OCI-LY7 (cell line): ENCODE data around the gene NEIL3. TPM values are rescaled to one million over a fixed set of nuclear protein-coding genes. Genes with fewer than 3 reads are reported as not detected.

Experiments
- BruUV-seq: library from RNA; stranded (reverse); fragments of 400-500 nt; replicated peaks from 2 replicates; lab custom pipeline; 2021; lab: Mats Ljungman, UMichigan
- CTCF ChIA-PET: fragments of 300-600 bp; sonication (Branson Sonifier 250); formaldehyde crosslinking; loops from one replicate; lab custom pipeline; 2022; ENCODE audit warnings: antibody characterized with exemption; ENCODE audit not compliant: unreplicated experiment; lab: Charles Lee
- POLR2A ChIA-PET: fragments of 300-600 bp; sonication (Branson Sonifier 250); formaldehyde crosslinking; loops from one replicate; lab custom pipeline; 2022; ENCODE audit warnings: antibody characterized with exemption; lab: Charles Lee
- DNase-seq: peaks from one replicate; pipeline ENCODE4 v3.0.0-alpha.2; 2015; ENCODE audit warnings: low spot score
- H2AFZ ChIP-seq: fragments of 200-600 bp; sonication (generic), shearing (Covaris generic); 2 replicates; pipeline ENCODE4 v1.6.1; 2014; ENCODE audit warnings: mild to moderate bottlenecking, antibody characterized with exemption, low read length, moderate library complexity
- H3K27ac ChIP-seq: fragments of 200-600 bp; sonication (generic); 2 replicates; pipeline ENCODE4 v1.5.1; 2014; ENCODE audit warnings: mixed run types, low read depth, mild to moderate bottlenecking, moderate library complexity, low read length, inconsistent platforms; ENCODE audit not compliant: poor library complexity, severe bottlenecking
- H3K36me3 ChIP-seq: fragments of 200-600 bp; sonication (generic); 2 replicates; pipeline ENCODE4 v1.6.1; 2014; ENCODE audit warnings: mild to moderate bottlenecking, antibody characterized with exemption, low read length, moderate library complexity, mixed read lengths; ENCODE audit not compliant: insufficient read depth
- H3K4me1 ChIP-seq: fragments of 200-600 bp; sonication (generic); 2 replicates; pipeline ENCODE4 v1.5.1; 2014; ENCODE audit warnings: mild to moderate bottlenecking, low read length; ENCODE audit not compliant: insufficient read depth, poor library complexity, severe bottlenecking
- H3K4me2 ChIP-seq: fragments of 200-600 bp; sonication (generic); 2 replicates; pipeline ENCODE4 v1.6.1; 2014; ENCODE audit warnings: mild to moderate bottlenecking, low read length
- H3K4me3 ChIP-seq: fragments of 200-600 bp; sonication (generic); 2 replicates; pipeline ENCODE4 v1.5.1; 2014; ENCODE audit warnings: mild to moderate bottlenecking, low read depth, low read length; ENCODE audit not compliant: poor library complexity, severe bottlenecking
- H3K79me2 ChIP-seq: fragments of 200-600 bp; sonication (generic); 2 replicates; pipeline ENCODE4 v1.6.1; 2016; ENCODE audit warnings: low read depth, mild to moderate bottlenecking, low read length, moderate library complexity, mixed read lengths; ENCODE audit not compliant: insufficient read depth
- H3K9me2 ChIP-seq: fragments of 200-600 bp; sonication (generic); 2 replicates; pipeline ENCODE4 v1.6.1; 2016; ENCODE audit warnings: mild to moderate bottlenecking, low read length, mixed read lengths; ENCODE audit not compliant: insufficient read depth
- H3K9me3 ChIP-seq: fragments of 200-600 bp; sonication (generic); 2 replicates; pipeline ENCODE4 v1.6.1; 2014; ENCODE audit warnings: mild to moderate bottlenecking, mixed run types, low read length, mixed read lengths
- H4K20me1 ChIP-seq: fragments of 200-600 bp; sonication (generic); 2 replicates; pipeline ENCODE4 v1.6.1; 2014; ENCODE audit warnings: mild to moderate bottlenecking, antibody characterized with exemption, low read length, moderate library complexity, mixed read lengths; ENCODE audit not compliant: insufficient read depth
- EZH2phosphoT487 ChIP-seq: fragments of 200-600 bp; sonication (generic); IDR thresholded peaks from 2 replicates; pipeline ENCODE4 v1.6.1; 2018; ENCODE audit warnings: low read depth, borderline replicate concordance, mild to moderate bottlenecking, mixed run types, antibody characterized with exemption, low read length, moderate library complexity, mixed read lengths
- intact Hi-C: fragments of 100-400 bp; cut with micrococcal nuclease; formaldehyde crosslinking; loops from one replicate; pipeline ENCODE4 v1.10.0; 2022; ENCODE audit not compliant: unreplicated experiment
- total RNA-seq, 2 experiments: library from RNA; depleted of rRNA in 1 of 2; stranded (reverse); fragments of >200 nt in 1 of 2; shearing (Covaris generic) in 1 of 2; gene quantifications; 2 replicates each; pipeline ENCODE4 v1.2.3, GENCODE V29; 2014 to 2022
- TF ChIP-seq, protein P1 (sequence below): fragments of 200-600 bp; sonication (generic); conservative IDR thresholded peaks from 2 replicates; pipeline ENCODE4 v1.5.1; 2014; ENCODE audit warnings: mild to moderate bottlenecking, antibody characterized with exemption, low read length, moderate library complexity, mixed read lengths

The NEIL3 gene
- total RNA-seq, 2 experiments from 2014 or later, result 19.1 to 22.9 TPM

DNA sequence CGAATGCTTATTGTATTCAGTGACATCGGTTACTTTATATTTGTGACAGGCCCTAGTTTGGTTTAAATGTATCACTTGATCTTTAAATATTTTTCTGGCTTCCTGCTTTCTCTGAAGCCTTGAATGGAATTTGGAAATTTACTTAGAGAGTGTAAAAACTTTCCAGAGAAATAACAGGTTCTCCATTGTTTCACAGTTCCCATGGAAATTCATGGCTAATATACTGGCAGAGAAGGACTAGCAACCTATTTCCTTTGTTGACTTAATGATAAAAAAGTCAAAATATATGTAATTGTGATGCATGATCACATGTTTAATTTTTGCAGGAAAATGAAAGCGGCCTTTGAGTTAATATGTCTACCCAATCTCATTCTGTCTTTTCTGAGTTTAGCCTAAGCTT is 13.2 kb downstream of the NEIL3 start:
- Histone ChIP-seq H2AFZ (no peak overlapping the region), H3K4me2 (no peak overlapping the region), H3K79me2 (peaks cover 59% of the 10 kb centered on the region; the same call in 1 of the 2 replicates), H3K9me2 (no peaks in the 10 kb centered on the region), H3K9me3 (peaks cover 19% of the 10 kb centered on the region), H3K27ac (no peak overlapping the region), H3K4me1 (no peaks in the 10 kb centered on the region), H3K4me3 (no peak overlapping the region), H3K36me3 (peaks cover 69% of the 10 kb centered on the region), H4K20me1 (no peaks in the 10 kb centered on the region; the same call in 1 of the 2 replicates)
- ChIA-PET POLR2A (interaction anchor here (0.7 to 4.8 kb wide), 4 partner anchors 9 to 42 kb away, joined by 3 to 37 read pairs (median 4); partner anchors contain the start of gene NEIL3), CTCF (interaction anchor here (1.2 kb wide), 1 partner anchor 9 kb away, joined by 4 read pairs; no protein-coding TSS in a partner anchor)
- no TSS peak for BruUV-seq
- TF ChIP-seq, protein P1, sequence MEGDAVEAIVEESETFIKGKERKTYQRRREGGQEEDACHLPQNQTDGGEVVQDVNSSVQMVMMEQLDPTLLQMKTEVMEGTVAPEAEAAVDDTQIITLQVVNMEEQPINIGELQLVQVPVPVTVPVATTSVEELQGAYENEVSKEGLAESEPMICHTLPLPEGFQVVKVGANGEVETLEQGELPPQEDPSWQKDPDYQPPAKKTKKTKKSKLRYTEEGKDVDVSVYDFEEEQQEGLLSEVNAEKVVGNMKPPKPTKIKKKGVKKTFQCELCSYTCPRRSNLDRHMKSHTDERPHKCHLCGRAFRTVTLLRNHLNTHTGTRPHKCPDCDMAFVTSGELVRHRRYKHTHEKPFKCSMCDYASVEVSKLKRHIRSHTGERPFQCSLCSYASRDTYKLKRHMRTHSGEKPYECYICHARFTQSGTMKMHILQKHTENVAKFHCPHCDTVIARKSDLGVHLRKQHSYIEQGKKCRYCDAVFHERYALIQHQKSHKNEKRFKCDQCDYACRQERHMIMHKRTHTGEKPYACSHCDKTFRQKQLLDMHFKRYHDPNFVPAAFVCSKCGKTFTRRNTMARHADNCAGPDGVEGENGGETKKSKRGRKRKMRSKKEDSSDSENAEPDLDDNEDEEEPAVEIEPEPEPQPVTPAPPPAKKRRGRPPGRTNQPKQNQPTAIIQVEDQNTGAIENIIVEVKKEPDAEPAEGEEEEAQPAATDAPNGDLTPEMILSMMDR, result no peak
- no peak for TF ChIP-seq EZH2phosphoT487
- no peak for DNase-seq
- intact Hi-C loops, result no loop called here

DNA sequence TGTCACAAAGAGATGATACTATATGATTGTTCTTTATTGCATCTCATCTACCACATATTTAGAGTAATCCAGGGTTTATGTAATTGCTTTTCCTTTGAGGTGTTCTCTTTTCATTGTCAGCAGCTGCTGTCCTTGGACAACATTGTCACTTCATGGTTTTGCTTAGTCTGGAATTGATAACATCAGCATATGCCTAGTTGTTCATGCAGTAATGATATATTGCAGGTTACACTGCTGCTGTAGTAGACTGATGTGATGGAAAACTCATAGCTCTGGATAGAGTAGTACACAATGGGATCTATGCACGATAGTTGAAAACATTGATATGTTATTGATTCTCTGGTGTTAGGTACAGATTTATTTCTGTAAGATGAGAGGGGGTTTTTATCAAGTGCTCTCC is 13.7 kb downstream of the NEIL3 start:
- H3K9me2 ChIP-seq, result no peaks in the 10 kb centered on the region
- H4K20me1 ChIP-seq, result no peaks in the 10 kb centered on the region; the same call in 1 of the 2 replicates
- no peak overlapping the region for H3K4me2 ChIP-seq
- H3K27ac ChIP-seq, result no peak overlapping the region
- TF ChIP-seq, protein P1, result no peak
- TF ChIP-seq EZH2phosphoT487, result no peak
- H2AFZ ChIP-seq, result no peak overlapping the region
- BruUV-seq, result no TSS peak
- peaks cover 24% of the 10 kb centered on the region for H3K9me3 ChIP-seq
- peaks cover 59% of the 10 kb centered on the region; the same call in 1 of the 2 replicates for H3K79me2 ChIP-seq
- peaks cover 72% of the 10 kb centered on the region for H3K36me3 ChIP-seq
- no peaks in the 10 kb centered on the region for H3K4me1 ChIP-seq
- ChIA-PET POLR2A (interaction anchor here (4.8 kb wide), 1 partner anchor 13 kb away, joined by 37 read pairs; the partner anchor contains the start of gene NEIL3), CTCF (no interaction called here)
- DNase-seq, result no peak
- intact Hi-C loops, result no loop called here
- H3K4me3 ChIP-seq, result no peak overlapping the region

DNA sequence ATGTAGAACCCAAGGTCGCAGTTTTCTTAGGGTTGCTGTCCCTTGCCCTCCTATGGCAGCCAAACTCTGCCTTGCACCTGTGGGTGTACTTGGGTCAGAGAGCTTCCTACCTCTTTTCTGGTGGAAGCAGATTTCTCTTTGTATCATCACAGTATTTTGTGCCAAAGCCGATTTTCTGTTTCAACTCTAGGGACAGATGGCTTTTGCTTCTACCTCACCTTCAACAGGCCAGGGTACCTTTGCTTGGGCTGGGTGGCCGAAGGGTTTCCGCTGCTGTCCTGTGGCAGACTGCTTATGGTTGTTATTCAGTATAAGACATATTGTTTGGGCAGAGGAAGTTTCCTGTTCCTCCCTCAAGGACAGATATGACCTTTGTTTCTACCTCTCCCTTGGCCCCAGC is 22.4 kb downstream of the NEIL3 start:
- H3K9me3 ChIP-seq, result peaks cover 36% of the 10 kb centered on the region
- H3K4me1 ChIP-seq, result no peaks in the 10 kb centered on the region
- TF ChIP-seq, protein P1, result no peak
- no peak for TF ChIP-seq EZH2phosphoT487
- H3K4me2 ChIP-seq, result no peak overlapping the region
- H3K4me3 ChIP-seq, result no peak overlapping the region
- peaks cover 73% of the 10 kb centered on the region; the same call in 1 of the 2 replicates for H3K79me2 ChIP-seq
- peaks cover 66% of the 10 kb centered on the region for H3K36me3 ChIP-seq
- no peak overlapping the region for H2AFZ ChIP-seq
- BruUV-seq, result no TSS peak
- POLR2A ChIA-PET, result interaction anchor here (0.8 to 2.0 kb wide), 3 partner anchors 10 to 21 kb away, joined by 3 to 6 read pairs (median 6); no protein-coding TSS in a partner anchor
- no peak overlapping the region for H3K27ac ChIP-seq
- CTCF ChIA-PET, result no interaction called here
- H4K20me1 ChIP-seq, result no peaks in the 10 kb centered on the region
- no peak for DNase-seq
- intact Hi-C loops, result loop anchor here (10.0 kb wide), 1 partner anchor 277 kb away; no protein-coding TSS in a partner anchor
- no peaks in the 10 kb centered on the region for H3K9me2 ChIP-seq
